Stimulated activated CD8-positive, alpha-beta memory T cell treated with anti-CD3 and anti-CD28 coated beads, Interleukin-15, amount 100 ng/mL, for 4 hours (primary cell): ENCODE results near the gene P2RX7.

Experiments used
- DNase-seq, 2 donors: peaks; one replicate each; pipeline ENCODE4 v3.0.0-alpha.2; 2020; ENCODE audit warnings: low read depth in 2 of 2

P2RX7 gene

GRCh38 chr12:121110211-121110940 lies 22.3 kb upstream of the P2RX7 start:
- DNase-seq = peak in 1 of 2 donors; percentile 38

GRCh38 chr12:121111684-121112083 lies 21.0 kb upstream of the P2RX7 start:
- DNase-seq = no peak

- no peak for DNase-seq
Observed at GRCh38 chr12:121112496-121112895, 20.2 kb upstream of the P2RX7 start.

GRCh38 chr12:121113057-121113456 lies 19.6 kb upstream of the P2RX7 start:
- DNase-seq = no peak

GRCh38 chr12:121114019-121114639 lies 18.5 kb upstream of the P2RX7 start:
- no peak for DNase-seq

GRCh38 chr12:121114806-121115205 lies 17.9 kb upstream of the P2RX7 start:
- no peak for DNase-seq

- no peak for DNase-seq
Observed at GRCh38 chr12:121115530-121115929, 17.1 kb upstream of the P2RX7 start.

GRCh38 chr12:121116318-121117225 lies 16.1 kb upstream of the P2RX7 start:
- no peak for DNase-seq

- DNase-seq = no peak
Observed at GRCh38 chr12:121117226-121117777, 15.4 kb upstream of the P2RX7 start.

GRCh38 chr12:121120323-121120722 lies 12.4 kb upstream of the P2RX7 start:
- no peak for DNase-seq

- no peak for DNase-seq
Observed at GRCh38 chr12:121120989-121121755, 11.5 kb upstream of the P2RX7 start.

GRCh38 chr12:121121805-121122204 lies 10.9 kb upstream of the P2RX7 start:
- DNase-seq = no peak

GRCh38 chr12:121123488-121123887 lies 9.2 kb upstream of the P2RX7 start:
- DNase-seq = no peak

- DNase-seq = no peak
Observed at GRCh38 chr12:121124402-121125109, 8.1 kb upstream of the P2RX7 start.

GRCh38 chr12:121127501-121127900 lies 5.2 kb upstream of the P2RX7 start:
- DNase-seq = no peak

- peak; percentile 65 to 78 for DNase-seq
Observed at GRCh38 chr12:121128908-121129810, 3.5 kb upstream of the P2RX7 start.

- DNase-seq = no peak
Observed at GRCh38 chr12:121129811-121130147, 2.9 kb upstream of the P2RX7 start.

GRCh38 chr12:121130866-121131373 lies 1.8 kb upstream of the P2RX7 start:
- no peak for DNase-seq

GRCh38 chr12:121131941-121132341 lies 735 bp upstream of the P2RX7 start:
- no peak for DNase-seq

GRCh38 chr12:121133838-121134237 lies 1.2 kb downstream of the P2RX7 start:
- no peak for DNase-seq
